Rectal smooth muscle tissue (tissue), 1 donor: ENCODE results near the gene HIPK2.

ENCODE experiments used
- H3K27ac ChIP-seq: one replicate; pipeline ENCODE4 v1.7.0; 2013; ENCODE audit warnings: low read depth, low read length, inconsistent platforms
- H3K27me3 ChIP-seq: one replicate; pipeline ENCODE4 v1.7.0; 2013; ENCODE audit warnings: low read length; ENCODE audit not compliant: control insufficient read depth, insufficient read depth
- H3K36me3 ChIP-seq: one replicate; pipeline ENCODE4 v1.7.0; 2013; ENCODE audit warnings: low read length; ENCODE audit not compliant: control insufficient read depth, insufficient read depth
- H3K4me1 ChIP-seq: one replicate; pipeline ENCODE4 v1.7.0; 2013; ENCODE audit warnings: low read length; ENCODE audit not compliant: control insufficient read depth, insufficient read depth
- H3K4me3 ChIP-seq: one replicate; pipeline ENCODE4 v1.7.0; 2013; ENCODE audit warnings: low read length
- H3K9ac ChIP-seq: one replicate; pipeline ENCODE4 v1.7.0; 2013; ENCODE audit warnings: low read length

The HIPK2 gene

GRCh38 chr7:139548302-139549028 lies 229.3 kb downstream of the HIPK2 start:
- H3K27ac ChIP-seq = no peak overlapping the region
- no peak overlapping the region for H3K4me3 ChIP-seq
- no peaks in the 10 kb centered on the region for H3K4me1 ChIP-seq
- H3K27me3 ChIP-seq = no peaks in the 10 kb centered on the region
- no peak overlapping the region for H3K9ac ChIP-seq
- no peaks in the 10 kb centered on the region for H3K36me3 ChIP-seq

- no peaks in the 10 kb centered on the region for H3K36me3 ChIP-seq
- H3K4me1 ChIP-seq = no peaks in the 10 kb centered on the region
- H3K27me3 ChIP-seq = no peaks in the 10 kb centered on the region
- no peak overlapping the region for H3K4me3 ChIP-seq
- H3K9ac ChIP-seq = no peak overlapping the region
- H3K27ac ChIP-seq = no peak overlapping the region
Observed at GRCh38 chr7:139544645-139545044, 233.2 kb downstream of the HIPK2 start.

GRCh38 chr7:139543801-139544603 lies 233.8 kb downstream of the HIPK2 start:
- Histone ChIP-seq H3K36me3 (no peaks in the 10 kb centered on the region), H3K27me3 (no peaks in the 10 kb centered on the region), H3K27ac (no peak overlapping the region), H3K4me3 (no peak overlapping the region), H3K9ac (no peak overlapping the region), H3K4me1 (no peaks in the 10 kb centered on the region)

GRCh38 chr7:139542308-139543151 lies 235.3 kb downstream of the HIPK2 start:
- Histone ChIP-seq H3K9ac (no peak overlapping the region), H3K27me3 (no peaks in the 10 kb centered on the region), H3K4me3 (no peak overlapping the region), H3K27ac (no peak overlapping the region), H3K4me1 (no peaks in the 10 kb centered on the region), H3K36me3 (no peaks in the 10 kb centered on the region)

- Histone ChIP-seq H3K27ac (no peak overlapping the region), H3K9ac (no peak overlapping the region), H3K36me3 (no peaks in the 10 kb centered on the region), H3K4me1 (no peaks in the 10 kb centered on the region), H3K27me3 (no peaks in the 10 kb centered on the region), H3K4me3 (no peak overlapping the region)
Observed at GRCh38 chr7:139541600-139542307, 236.0 kb downstream of the HIPK2 start.

GRCh38 chr7:139540203-139540602 lies 237.6 kb downstream of the HIPK2 start:
- Histone ChIP-seq H3K9ac (no peak overlapping the region), H3K4me3 (no peak overlapping the region), H3K27me3 (no peaks in the 10 kb centered on the region), H3K36me3 (no peaks in the 10 kb centered on the region), H3K4me1 (no peaks in the 10 kb centered on the region), H3K27ac (no peak overlapping the region)

GRCh38 chr7:139538881-139539635 lies 238.7 kb downstream of the HIPK2 start:
- H3K27me3 ChIP-seq = no peaks in the 10 kb centered on the region
- no peaks in the 10 kb centered on the region for H3K36me3 ChIP-seq
- no peaks in the 10 kb centered on the region for H3K4me1 ChIP-seq
- H3K27ac ChIP-seq = no peak overlapping the region
- no peak overlapping the region for H3K4me3 ChIP-seq
- no peak overlapping the region for H3K9ac ChIP-seq

GRCh38 chr7:139536152-139536551 lies 241.6 kb downstream of the HIPK2 start:
- no peak overlapping the region for H3K9ac ChIP-seq
- no peaks in the 10 kb centered on the region for H3K36me3 ChIP-seq
- H3K27me3 ChIP-seq = no peaks in the 10 kb centered on the region
- no peak overlapping the region for H3K4me3 ChIP-seq
- H3K27ac ChIP-seq = no peak overlapping the region
- H3K4me1 ChIP-seq = no peaks in the 10 kb centered on the region

GRCh38 chr7:139534966-139535651 lies 242.7 kb downstream of the HIPK2 start:
- Histone ChIP-seq H3K27ac (no peak overlapping the region), H3K4me3 (no peak overlapping the region), H3K36me3 (no peaks in the 10 kb centered on the region), H3K27me3 (no peaks in the 10 kb centered on the region), H3K4me1 (no peaks in the 10 kb centered on the region), H3K9ac (no peak overlapping the region)

- Histone ChIP-seq H3K9ac (no peak overlapping the region), H3K36me3 (no peaks in the 10 kb centered on the region), H3K27me3 (no peaks in the 10 kb centered on the region), H3K27ac (no peak overlapping the region), H3K4me3 (no peak overlapping the region), H3K4me1 (no peaks in the 10 kb centered on the region)
Observed at GRCh38 chr7:139534096-139534495, 243.7 kb downstream of the HIPK2 start.

GRCh38 chr7:139532636-139533155 lies 245.1 kb downstream of the HIPK2 start:
- no peak overlapping the region for H3K27ac ChIP-seq
- H3K9ac ChIP-seq = no peak overlapping the region
- no peak overlapping the region for H3K4me3 ChIP-seq
- H3K4me1 ChIP-seq = no peaks in the 10 kb centered on the region
- H3K27me3 ChIP-seq = no peaks in the 10 kb centered on the region
- no peaks in the 10 kb centered on the region for H3K36me3 ChIP-seq
